GM12878 (cell line): ENCODE data around the gene SHISA2. TPM values are rescaled to one million over a fixed set of nuclear protein-coding genes. Genes with fewer than 3 reads are reported as not detected.

Experiments used
- ATAC-seq: fragments of 200-7000 bp; cut with Tn5 transposase; 3 replicates; pipeline ENCODE4 v1.9.1; 2020; ENCODE audit warnings: mild to moderate bottlenecking, moderate library complexity
- BruUV-seq: library from RNA; stranded (reverse); fragments of 400-500 nt; replicated peaks from 2 replicates; lab custom pipeline; 2021; lab: Mats Ljungman, UMichigan
- CTCF ChIA-PET: fragments of 300-600 bp; sonication (Branson Sonifier 250); formaldehyde crosslinking; extraction: SDS; loops from one replicate; lab custom pipeline; 2021; ENCODE audit warnings: inconsistent platforms; lab: Yijun Ruan, JAX
- POLR2A ChIA-PET: fragments of 350-600 bp; formaldehyde crosslinking; extraction: SDS; loops from one replicate; lab custom pipeline; 2021; ENCODE audit warnings: inconsistent platforms; lab: Charles Lee
- RAD21 ChIA-PET: fragments of 300-600 bp; sonication (Branson Sonifier 250); formaldehyde crosslinking; loops from one replicate; lab custom pipeline; 2023; ENCODE audit warnings: antibody characterized with exemption; ENCODE audit not compliant: unreplicated experiment; lab: Charles Lee
- SMC1A ChIA-PET: fragments of 300-600 bp; sonication (Branson Sonifier 250); formaldehyde crosslinking; loops from one replicate; lab custom pipeline; 2023; ENCODE audit not compliant: unreplicated experiment, uncharacterized antibody; lab: Charles Lee
- DNase-seq: peaks from one replicate; pipeline ENCODE4 v3.0.0-alpha.2; 2011; ENCODE audit warnings: low read depth, low spot score
- FAIRE-seq: peaks from 3 replicates; lab custom pipeline; 2011; peaks lifted over from hg19 to GRCh38; lab: Jason Lieb, UNC
- H2AFZ ChIP-seq: 2 replicates; pipeline ENCODE4 v1.6.0; 2011; ENCODE audit warnings: low read depth, low read length, control low read depth; ENCODE audit not compliant: control insufficient read depth
- H3K27ac ChIP-seq: 2 replicates; pipeline ENCODE4 v1.5.1; 2011; ENCODE audit warnings: control low read depth; ENCODE audit not compliant: control insufficient read depth, insufficient read depth
- H3K27me3 ChIP-seq, 2 experiments: replicated peaks in 1 of 2; 2 replicates each; pipeline versions ENCODE4 v1.6.0 to v1.6.1; 2011; ENCODE audit warnings: low read length in 1 of 2; ENCODE audit not compliant: control insufficient read depth in 2 of 2, insufficient read depth in 2 of 2
- H3K36me3 ChIP-seq, 2 experiments: 2 replicates each; pipeline ENCODE4 v1.5.1; 2011; ENCODE audit warnings: low read length in 1 of 2; ENCODE audit not compliant: control insufficient read depth in 2 of 2, insufficient read depth in 2 of 2
- H3K4me1 ChIP-seq: 2 replicates; pipeline ENCODE4 v1.6.1; 2011; ENCODE audit warnings: mild to moderate bottlenecking, low read length, moderate library complexity, mixed read lengths; ENCODE audit not compliant: control insufficient read depth, insufficient read depth
- H3K4me2 ChIP-seq: 2 replicates; pipeline ENCODE4 v1.6.0; 2011; ENCODE audit warnings: control low read depth; ENCODE audit not compliant: control insufficient read depth, insufficient read depth
- H3K4me3 ChIP-seq: fragments of 200-600 bp; sonication (generic); 2 replicates; pipeline ENCODE4 v1.5.1; 2016
- H3K79me2 ChIP-seq: 2 replicates; pipeline ENCODE4 v1.6.0; 2011; ENCODE audit warnings: low read length; ENCODE audit not compliant: control insufficient read depth, insufficient read depth
- H3K9ac ChIP-seq: 2 replicates; pipeline ENCODE4 v1.8.0; 2011; ENCODE audit warnings: low read length, control low read depth, mixed read lengths; ENCODE audit not compliant: control insufficient read depth, insufficient read depth
- H3K9me3 ChIP-seq: replicated peaks from 3 replicates; pipeline ENCODE4 v1.5.1; 2011; ENCODE audit warnings: mild to moderate bottlenecking, low read length; ENCODE audit not compliant: control insufficient read depth, insufficient read depth
- H4K20me1 ChIP-seq: 2 replicates; pipeline ENCODE4 v1.6.0; 2011; ENCODE audit not compliant: control insufficient read depth, insufficient read depth
- ATF2 ChIP-seq: IDR thresholded peaks from 2 replicates; pipeline ENCODE4 v1.6.1; 2012; ENCODE audit warnings: low read length, inconsistent platforms
- ATF7 ChIP-seq: fragments of 450-650 bp; IDR thresholded peaks from 2 replicates; pipeline ENCODE4 v1.6.1; 2016; ENCODE audit warnings: low read depth, mild to moderate bottlenecking
- BHLHE40 ChIP-seq, 2 experiments: fragments of 450-650 bp in 1 of 2; IDR thresholded peaks; 2 replicates each; pipeline ENCODE4 v1.6.1; 2011 to 2017; ENCODE audit warnings: low read depth in 2 of 2, borderline replicate concordance in 1 of 2, improper control_type of control experiment in 1 of 2, low read length in 1 of 2, mild to moderate bottlenecking in 1 of 2
- CEBPZ ChIP-seq: fragments of 150-350 bp; IDR thresholded peaks from 2 replicates; pipeline ENCODE4 v1.6.1; 2016; ENCODE audit warnings: low read depth, low read length
- HDAC6 ChIP-seq: fragments of 200-600 bp; sonication (generic); IDR thresholded peaks from one replicate; pipeline ENCODE4 v1.8.0; 2017; ENCODE audit warnings: antibody characterized with exemption; ENCODE audit not compliant: unreplicated experiment
- KDM1A ChIP-seq: fragments of 200-600 bp; sonication (generic); IDR thresholded peaks from 2 replicates; pipeline ENCODE4 v1.6.1; 2016; ENCODE audit warnings: borderline replicate concordance
- MTA3 ChIP-seq: IDR thresholded peaks from 2 replicates; pipeline ENCODE4 v1.6.1; 2012; ENCODE audit warnings: low read length, inconsistent platforms, borderline replicate concordance
- PAX8 ChIP-seq: fragments of 450-650 bp; IDR thresholded peaks from 2 replicates; pipeline ENCODE4 v1.6.1; 2017; ENCODE audit warnings: mild to moderate bottlenecking, moderate library complexity
- POLR2AphosphoS5 ChIP-seq: IDR thresholded peaks from 2 replicates; pipeline ENCODE4 v1.6.1; 2011; ENCODE audit warnings: mild to moderate bottlenecking, low read length, inconsistent platforms
- RAD21 ChIP-seq: IDR thresholded peaks from 2 replicates; pipeline ENCODE4 v1.6.1; 2011; ENCODE audit warnings: mild to moderate bottlenecking, low read depth, low read length, moderate library complexity; ENCODE audit not compliant: insufficient read depth
- RAD51 ChIP-seq: fragments of 450-650 bp; IDR thresholded peaks from 2 replicates; pipeline ENCODE4 v1.6.1; 2016; ENCODE audit warnings: moderate library complexity, mild to moderate bottlenecking, inconsistent platforms
- SMC3 ChIP-seq: IDR thresholded peaks from 2 replicates; pipeline ENCODE4 v1.6.1; 2011; ENCODE audit warnings: low read length, improper control_type of control experiment, borderline replicate concordance
- TBL1XR1 ChIP-seq: IDR thresholded peaks from 2 replicates; pipeline ENCODE4 v1.6.1; 2012; ENCODE audit warnings: low read depth, low read length, improper control_type of control experiment
- YBX1 ChIP-seq: fragments of 450-650 bp; IDR thresholded peaks from 2 replicates; pipeline ENCODE4 v1.6.1; 2016; ENCODE audit warnings: antibody characterized with exemption
- ZNF217 ChIP-seq: fragments of 450-650 bp; IDR thresholded peaks from 2 replicates; pipeline ENCODE4 v1.6.1; 2017; ENCODE audit warnings: antibody characterized with exemption, mild to moderate bottlenecking
- WGBS: methylation state at CpG from one replicate; pipeline ENCODE4 v1.1.6; 2016; ENCODE audit warnings: low lambda C conversion rate; ENCODE audit not compliant: insufficient replicate concordance, insufficient coverage; ENCODE audit errors: missing lambda C conversion rate; 5-methylcytosine and 5-hydroxymethylcytosine counted together
- in situ Hi-C: fragments of 300-500 bp; cut with MboI; formaldehyde crosslinking; loops from 9 replicates; pipeline ENCODE4 v1.14.3; 2018; ENCODE audit warnings: mixed read lengths
- intact Hi-C: fragments of 100-400 bp; cut with micrococcal nuclease; formaldehyde crosslinking; loops from one replicate; pipeline ENCODE4 v1.14.2; 2022; ENCODE audit not compliant: unreplicated experiment
- polyA plus RNA-seq, 11 experiments: library from polyadenylated mRNA; depleted of rRNA in 4 of 11; unstranded in 6 of 11; stranded (reverse) in 5 of 11; fragments of >200 nt; fragmentation: Nextera tagmentation in 4 of 11; fragmentation: Illumina TruSeq in 1 of 11; extraction: Ambion mirVana in 4 of 11; extraction: Trizol in 1 of 11; gene quantifications; 1 replicate in 1 of 11; 2 replicates in 10 of 11; pipeline versions ENCODE4 v1.2.1 to v1.2.3, GENCODE V29; 2011 to 2016; ENCODE audit warnings: inconsistent platforms in 2 of 11, missing spikeins in 2 of 11, low read depth in 1 of 11
- total RNA-seq, 4 experiments: library from RNA; depleted of rRNA in 3 of 4; stranded (reverse); fragments of >200 nt in 3 of 4; fragmentation: Illumina TruSeq in 1 of 4; extraction: Trizol in 1 of 4; gene quantifications; 2 replicates each; pipeline versions ENCODE4 v1.2.1 to v1.2.3, GENCODE V29; 2013 to 2021
- TF ChIP-seq, protein P1 (sequence below): fragments of 450-650 bp; IDR thresholded peaks from 2 replicates; pipeline ENCODE4 v1.6.1; 2014; ENCODE audit warnings: mild to moderate bottlenecking
- TF ChIP-seq, protein P2 (sequence below): fragments of 450-650 bp; IDR thresholded peaks from 2 replicates; pipeline ENCODE4 v1.6.1; 2018; ENCODE audit warnings: borderline replicate concordance, mild to moderate bottlenecking; ENCODE audit not compliant: partially characterized antibody

Gene SHISA2
- total and polyA plus RNA-seq, 10 of the 15 experiments (the other 5 are each of a cell fraction or from before 2014, with no cell fraction given): 0.04 to 0.08 TPM; not detected in 8

GRCh38 chr13:26045142-26045541, 6.7 kb downstream of the SHISA2 start:
- ChIA-PET RAD21 (no interaction called here), CTCF (no interaction called here), POLR2A (no interaction called here), SMC1A (no interaction called here)
- no peaks in the 10 kb centered on the region for H3K9me3 ChIP-seq
- no peak overlapping the region for H3K9ac ChIP-seq
- H3K27me3 ChIP-seq: peaks cover 4% of the 10 kb centered on the region in 2 experiments; a peak in 3 of 4 replicates
- H3K4me2 ChIP-seq: no peak overlapping the region
- WGBS: 21% methylated on average over 2 of the region's 2 CpGs
- FAIRE-seq (no peak), ATAC-seq (no peak), DNase-seq (no peak)
- in situ Hi-C loops (no loop called here), intact Hi-C loops (no loop called here)
- BruUV-seq: no TSS peak
- no peaks in the 10 kb centered on the region for H3K79me2 ChIP-seq
- no peaks in the 10 kb centered on the region for H4K20me1 ChIP-seq
- H3K36me3 ChIP-seq: no peaks in the 10 kb centered on the region
- no peak overlapping the region for H2AFZ ChIP-seq
- H3K4me3 ChIP-seq: no peak overlapping the region
- no peaks in the 10 kb centered on the region for H3K4me1 ChIP-seq
- no peak overlapping the region for H3K27ac ChIP-seq
- TF ChIP-seq ATF7 (no peak), KDM1A (no peak), BHLHE40 (IDR thresholded peaks at IDR 0.05; ENCODE audit: borderline replicate concordance in 1 of 2, low read depth in 2 of 2, low read length in 1 of 2) (no peak), HDAC6 (no peak), RAD21 (no peak), RAD51 (no peak), SMC3 (no peak), ATF2 (no peak), YBX1 (no peak), POLR2AphosphoS5 (no peak), CEBPZ (no peak), PAX8 (no peak), TBL1XR1 (no peak), ZNF217 (no peak), MTA3 (no peak)
- TF ChIP-seq, protein P1, sequence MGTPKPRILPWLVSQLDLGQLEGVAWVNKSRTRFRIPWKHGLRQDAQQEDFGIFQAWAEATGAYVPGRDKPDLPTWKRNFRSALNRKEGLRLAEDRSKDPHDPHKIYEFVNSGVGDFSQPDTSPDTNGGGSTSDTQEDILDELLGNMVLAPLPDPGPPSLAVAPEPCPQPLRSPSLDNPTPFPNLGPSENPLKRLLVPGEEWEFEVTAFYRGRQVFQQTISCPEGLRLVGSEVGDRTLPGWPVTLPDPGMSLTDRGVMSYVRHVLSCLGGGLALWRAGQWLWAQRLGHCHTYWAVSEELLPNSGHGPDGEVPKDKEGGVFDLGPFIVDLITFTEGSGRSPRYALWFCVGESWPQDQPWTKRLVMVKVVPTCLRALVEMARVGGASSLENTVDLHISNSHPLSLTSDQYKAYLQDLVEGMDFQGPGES: no peak
- TF ChIP-seq, protein P2, sequence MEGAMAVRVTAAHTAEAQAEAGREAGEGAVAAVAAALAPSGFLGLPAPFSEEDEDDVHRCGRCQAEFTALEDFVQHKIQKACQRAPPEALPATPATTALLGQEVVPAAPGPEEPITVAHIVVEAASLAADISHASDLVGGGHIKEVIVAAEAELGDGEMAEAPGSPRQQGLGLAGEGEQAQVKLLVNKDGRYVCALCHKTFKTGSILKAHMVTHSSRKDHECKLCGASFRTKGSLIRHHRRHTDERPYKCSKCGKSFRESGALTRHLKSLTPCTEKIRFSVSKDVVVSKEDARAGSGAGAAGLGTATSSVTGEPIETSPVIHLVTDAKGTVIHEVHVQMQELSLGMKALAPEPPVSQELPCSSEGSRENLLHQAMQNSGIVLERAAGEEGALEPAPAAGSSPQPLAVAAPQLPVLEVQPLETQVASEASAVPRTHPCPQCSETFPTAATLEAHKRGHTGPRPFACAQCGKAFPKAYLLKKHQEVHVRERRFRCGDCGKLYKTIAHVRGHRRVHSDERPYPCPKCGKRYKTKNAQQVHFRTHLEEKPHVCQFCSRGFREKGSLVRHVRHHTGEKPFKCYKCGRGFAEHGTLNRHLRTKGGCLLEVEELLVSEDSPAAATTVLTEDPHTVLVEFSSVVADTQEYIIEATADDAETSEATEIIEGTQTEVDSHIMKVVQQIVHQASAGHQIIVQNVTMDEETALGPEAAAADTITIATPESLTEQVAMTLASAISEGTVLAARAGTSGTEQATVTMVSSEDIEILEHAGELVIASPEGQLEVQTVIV: no peak
